K562 (cell line): ENCODE data around the gene NRSN2. TPM values are rescaled to one million over a fixed set of nuclear protein-coding genes. Genes with fewer than 3 reads are reported as not detected.
A peak's percentile ranks its signal among the peaks of the same experiment; 100 is the strongest.

Experiments used
- ETV1 ChIP-seq: fragments of 450-650 bp; conservative IDR thresholded peaks from 2 replicates; pipeline ENCODE4 v1.6.1; 2016; ENCODE audit warnings: missing genetic modification characterization, control low read depth, low read depth, missing compliant biosample characterization
- FOXA1 ChIP-seq: fragments of 450-650 bp; IDR thresholded peaks from 2 replicates; pipeline ENCODE4 v1.6.1; 2016; ENCODE audit warnings: mild to moderate bottlenecking, borderline replicate concordance
- GTF2A2 ChIP-seq: IDR thresholded peaks from 2 replicates; pipeline ENCODE4 v1.6.1; 2016; ENCODE audit warnings: mild to moderate bottlenecking, missing genetic modification characterization, missing compliant biosample characterization
- GTF2E2 ChIP-seq: fragments of 200-800 bp; sonication (Bioruptor generic); IDR thresholded peaks from 2 replicates; pipeline ENCODE4 v1.6.1; 2016; ENCODE audit warnings: missing genetic modification characterization, missing compliant biosample characterization
- NCOA1 ChIP-seq: fragments of 450-650 bp; IDR thresholded peaks from 2 replicates; pipeline ENCODE4 v1.6.1; 2016; ENCODE audit warnings: low read depth
- NFYB ChIP-seq: IDR thresholded peaks from 2 replicates; pipeline ENCODE4 v1.6.1; 2011; ENCODE audit warnings: mild to moderate bottlenecking, moderate library complexity; ENCODE audit not compliant: insufficient read length; ENCODE audit errors: extremely low read depth
- THRAP3 ChIP-seq: fragments of 450-650 bp; IDR thresholded peaks from 2 replicates; pipeline ENCODE4 v1.6.1; 2016; ENCODE audit warnings: mild to moderate bottlenecking, inconsistent platforms, borderline replicate concordance
- ZC3H8 ChIP-seq: fragments of 450-650 bp; IDR thresholded peaks from 2 replicates; pipeline ENCODE4 v1.6.1; 2017
- ZEB2 ChIP-seq: fragments of 450-650 bp; IDR thresholded peaks from 2 replicates; pipeline ENCODE4 v1.6.1; 2016
- ZNF133 ChIP-seq: fragments of 250-450 bp; sonication (Bioruptor Pico); IDR thresholded peaks from 2 replicates; pipeline ENCODE4 v1.4.0; 2020; ENCODE audit warnings: mild to moderate bottlenecking
- ZNF274 ChIP-seq: IDR thresholded peaks from 2 replicates; pipeline ENCODE4 v1.6.1; 2011; ENCODE audit warnings: low read depth, mild to moderate bottlenecking, low read length, moderate library complexity, borderline replicate concordance
- ZNF311 ChIP-seq: fragments of 250-450 bp; sonication (Bioruptor Pico); IDR thresholded peaks from 2 replicates; pipeline ENCODE4 v1.4.0; 2020; ENCODE audit warnings: mild to moderate bottlenecking, moderate library complexity
- ZNF347 ChIP-seq: fragments of 450-650 bp; formaldehyde crosslinking; IDR thresholded peaks from 2 replicates; pipeline ENCODE4 v1.4.0; 2020; ENCODE audit warnings: low read depth, mild to moderate bottlenecking, moderate library complexity
- ZNF518B ChIP-seq: fragments of 250-450 bp; sonication (Bioruptor Pico); IDR thresholded peaks from 2 replicates; pipeline ENCODE4 v1.5.0; 2021; ENCODE audit warnings: mild to moderate bottlenecking, moderate library complexity
- ZNF586 ChIP-seq: fragments of 450-650 bp; formaldehyde crosslinking; conservative IDR thresholded peaks from 2 replicates; pipeline ENCODE4 v1.4.0; 2020; ENCODE audit warnings: mild to moderate bottlenecking, moderate library complexity
- ZNF668 ChIP-seq: fragments of 250-450 bp; sonication (Bioruptor Pico); IDR thresholded peaks from 2 replicates; pipeline ENCODE4 v1.8.0; 2022; ENCODE audit warnings: mild to moderate bottlenecking, inconsistent platforms
- polyA plus RNA-seq, 8 experiments: library from polyadenylated mRNA; depleted of rRNA in 4 of 8; stranded (reverse) in 5 of 8; unstranded in 3 of 8; fragments of >200 nt; fragmentation: Nextera tagmentation in 2 of 8; fragmentation: Illumina TruSeq in 1 of 8; extraction: Ambion mirVana in 2 of 8; extraction: Trizol in 1 of 8; gene quantifications; 2 replicates each; pipeline versions ENCODE4 v1.2.1 to v1.2.3, GENCODE V29; 2011 to 2014; ENCODE audit warnings: inconsistent platforms in 1 of 8, missing spikeins in 1 of 8
- total RNA-seq, 7 experiments: library from RNA; depleted of rRNA in 6 of 7; stranded (reverse); fragments of >200 nt in 6 of 7; fragmentation: Illumina TruSeq in 2 of 7; extraction: Trizol in 2 of 7; gene quantifications; 2 replicates each; pipeline versions ENCODE4 v1.2.1 to v1.2.3, GENCODE V29; 2011 to 2021; ENCODE audit warnings: low replicate concordance in 1 of 7
- TF ChIP-seq, protein P1 (sequence below), 2 experiments: fragments of 450-650 bp; IDR thresholded peaks; 2 replicates each; pipeline ENCODE4 v1.6.1; 2016; ENCODE audit warnings: mild to moderate bottlenecking in 2 of 2, borderline replicate concordance in 1 of 2, low read depth in 1 of 2, moderate library complexity in 1 of 2

NRSN2 gene
- total and polyA plus RNA-seq, 9 of the 15 experiments (the other 6 are each of a cell fraction or from before 2014, with no cell fraction given): 7.5 to 29.7 (median 11.1) TPM

GRCh38 chr20:380763-381580, 34.1 kb downstream of the NRSN2 start (continued):
- peak; percentile 57; the same call in 1 of the 2 replicates for TF ChIP-seq GTF2E2 (tag)
- no peak for TF ChIP-seq ZNF311 (CRISPR knock-in tag)
- TF ChIP-seq ZNF347 (CRISPR knock-in tag): no peak
- TF ChIP-seq ZNF668 (CRISPR knock-in tag): no peak
- peak; percentile 96 for TF ChIP-seq ZEB2
- TF ChIP-seq ZNF518B: no peak
- peak; percentile 100 for TF ChIP-seq ETV1
- TF ChIP-seq NCOA1: peak; percentile 95
- no peak for TF ChIP-seq FOXA1
- TF ChIP-seq THRAP3: no peak
- TF ChIP-seq GTF2A2 (tag): no peak
- TF ChIP-seq ZNF274: no peak
- no peak for TF ChIP-seq ZC3H8
- TF ChIP-seq, protein P1, sequence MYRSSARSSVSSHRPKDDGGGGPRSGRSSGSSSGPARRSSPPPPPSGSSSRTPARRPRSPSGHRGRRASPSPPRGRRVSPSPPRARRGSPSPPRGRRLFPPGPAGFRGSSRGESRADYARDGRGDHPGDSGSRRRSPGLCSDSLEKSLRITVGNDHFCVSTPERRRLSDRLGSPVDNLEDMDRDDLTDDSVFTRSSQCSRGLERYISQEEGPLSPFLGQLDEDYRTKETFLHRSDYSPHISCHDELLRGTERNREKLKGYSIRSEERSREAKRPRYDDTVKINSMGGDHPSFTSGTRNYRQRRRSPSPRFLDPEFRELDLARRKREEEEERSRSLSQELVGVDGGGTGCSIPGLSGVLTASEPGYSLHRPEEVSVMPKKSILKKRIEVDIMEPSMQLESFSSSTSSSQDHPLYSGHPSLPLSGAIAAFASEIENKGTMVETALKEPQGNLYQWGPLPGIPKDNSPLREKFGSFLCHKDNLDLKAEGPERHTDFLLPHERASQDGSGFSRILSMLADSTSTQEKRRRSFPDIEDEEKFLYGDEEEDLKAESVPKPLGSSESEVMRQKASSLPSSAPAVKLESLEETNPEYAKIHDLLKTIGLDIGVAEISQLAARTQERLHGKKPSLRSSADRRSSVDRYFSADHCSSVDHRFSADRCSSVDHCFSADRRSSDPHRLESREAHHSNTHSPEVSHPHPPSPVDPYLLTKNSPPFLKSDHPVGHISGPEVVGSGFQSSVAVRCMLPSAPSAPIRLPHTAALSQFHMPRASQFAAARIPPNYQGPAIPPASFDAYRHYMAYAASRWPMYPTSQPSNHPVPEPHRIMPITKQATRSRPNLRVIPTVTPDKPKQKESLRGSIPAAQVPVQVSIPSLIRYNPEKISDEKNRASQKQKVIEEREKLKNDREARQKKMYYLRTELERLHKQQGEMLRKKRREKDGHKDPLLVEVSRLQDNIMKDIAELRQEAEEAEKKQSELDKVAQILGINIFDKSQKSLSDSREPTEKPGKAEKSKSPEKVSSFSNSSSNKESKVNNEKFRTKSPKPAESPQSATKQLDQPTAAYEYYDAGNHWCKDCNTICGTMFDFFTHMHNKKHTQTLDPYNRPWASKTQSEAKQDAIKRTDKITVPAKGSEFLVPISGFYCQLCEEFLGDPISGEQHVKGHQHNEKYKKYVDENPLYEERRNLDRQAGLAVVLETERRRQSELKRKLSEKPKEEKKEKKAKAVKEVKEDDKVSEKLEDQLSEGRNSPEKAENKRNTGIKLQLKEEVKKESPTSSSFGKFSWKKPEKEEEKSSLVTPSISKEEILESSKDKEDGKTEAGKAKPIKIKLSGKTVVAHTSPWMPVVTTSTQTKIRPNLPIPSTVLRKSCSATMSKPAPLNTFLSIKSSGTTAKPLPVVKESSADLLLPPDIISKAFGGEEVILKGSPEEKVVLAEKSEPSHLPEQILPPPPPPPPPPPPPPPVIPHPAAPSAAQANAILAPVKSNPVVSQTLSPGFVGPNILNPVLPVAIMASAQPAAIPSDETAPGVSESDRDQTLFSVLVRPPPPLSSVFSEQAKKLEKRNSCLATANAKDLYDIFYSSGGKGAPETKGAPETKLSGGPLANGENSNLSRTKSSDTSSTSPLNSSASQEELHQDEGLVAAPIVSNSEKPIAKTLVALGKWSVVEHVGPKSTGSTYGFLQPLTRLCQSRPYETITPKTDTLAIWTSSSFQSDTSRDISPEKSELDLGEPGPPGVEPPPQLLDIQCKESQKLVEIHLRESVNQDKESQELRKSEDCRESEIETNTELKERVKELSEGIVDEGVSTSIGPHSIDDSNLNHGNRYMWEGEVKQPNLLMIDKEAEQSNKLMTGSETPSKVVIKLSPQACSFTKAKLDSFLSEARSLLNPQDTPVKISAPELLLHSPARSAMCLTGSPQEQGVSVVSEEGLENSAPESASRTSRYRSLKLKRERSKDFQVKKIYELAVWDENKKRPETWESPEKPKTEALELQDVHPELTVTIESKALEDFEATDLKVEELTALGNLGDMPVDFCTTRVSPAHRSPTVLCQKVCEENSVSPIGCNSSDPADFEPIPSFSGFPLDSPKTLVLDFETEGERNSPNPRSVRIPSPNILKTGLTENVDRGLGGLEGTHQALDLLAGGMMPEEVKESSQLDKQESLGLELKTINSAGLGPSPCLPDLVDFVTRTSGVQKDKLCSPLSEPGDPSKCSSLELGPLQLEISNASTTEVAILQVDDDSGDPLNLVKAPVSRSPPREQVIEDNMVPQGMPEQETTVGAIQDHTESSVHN (IDR thresholded peaks at IDR 0.05; ENCODE audit: borderline replicate concordance in 1 of 2, low read depth in 1 of 2): peak in 1 of 2 experiments; percentile 74; a peak in 2 of 4 replicates
- TF ChIP-seq NFYB: no peak
- no peak for TF ChIP-seq ZNF133
- peak; percentile 94 for TF ChIP-seq ZNF586 (CRISPR knock-in tag)
